NCI-H82 (cell line): ENCODE results near the gene IL13.
A peak's percentile ranks its signal among the peaks of the same experiment; 100 is the strongest.
"Not testable (repeated sequence)": the region's sequence is repeated elsewhere in the genome, so short reads cannot be mapped to it uniquely, and the experiment has no call there.

Experiments
- DNase-seq: peaks from one replicate; lab custom pipeline; 2025; lab: John Stamatoyannopoulos, UW

The IL13 gene

GRCh38 chr5:132657676-132658380 lies at the start of gene IL13:
TSS of gene IL13 (plus strand) at chr5:132658173. CDS start at chr5:132658187, 14 bp downstream.
- no peak for DNase-seq

GRCh38 chr5:132611965-132612364 lies 46.0 kb upstream of the IL13 start:
- no peak for DNase-seq

- no peak for DNase-seq
Observed at GRCh38 chr5:132612846-132613245, 45.1 kb upstream of the IL13 start.

- no peak for DNase-seq
Observed at GRCh38 chr5:132621699-132622098, 36.3 kb upstream of the IL13 start.

DNA sequence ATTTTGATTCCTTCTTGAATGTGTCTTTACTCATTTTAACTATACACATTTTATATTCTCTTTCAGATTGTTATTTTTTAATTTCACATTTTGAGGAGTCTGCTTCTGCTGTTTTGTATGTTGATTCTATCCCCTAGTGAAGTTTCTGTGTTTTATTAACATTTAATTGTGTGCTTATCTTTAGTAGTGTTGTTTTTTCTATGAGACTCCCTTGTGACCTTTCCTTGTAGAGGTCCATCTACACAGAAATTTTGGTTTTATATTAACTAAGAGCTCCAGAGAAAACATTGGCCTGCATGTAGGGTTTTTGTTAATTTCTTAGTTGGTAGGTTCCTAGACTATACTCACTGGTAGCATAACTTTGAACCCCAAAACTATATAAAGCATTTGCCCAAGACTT lies 35.4 kb upstream of the IL13 start:
- DNase-seq = no peak

DNA sequence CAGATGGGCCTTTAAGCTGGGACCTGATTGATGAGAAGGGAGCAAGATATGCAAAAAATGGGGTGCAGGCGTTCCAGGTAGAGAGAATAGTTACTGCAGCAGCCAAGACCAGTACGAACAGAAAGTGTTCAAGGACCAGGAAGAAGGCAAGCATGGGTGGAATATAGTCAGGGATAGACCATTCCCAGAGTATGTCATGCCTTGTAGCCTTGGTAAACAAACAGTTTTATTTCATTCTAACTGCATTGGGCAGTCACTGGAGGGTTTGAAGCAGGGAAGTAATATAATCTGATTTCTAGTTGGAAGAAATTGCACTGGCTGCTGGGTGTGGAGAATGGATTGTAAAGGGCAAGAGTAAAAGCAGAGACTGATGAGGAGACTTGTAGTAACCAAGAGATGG lies 30.5 kb upstream of the IL13 start:
- DNase-seq = no peak

DNA sequence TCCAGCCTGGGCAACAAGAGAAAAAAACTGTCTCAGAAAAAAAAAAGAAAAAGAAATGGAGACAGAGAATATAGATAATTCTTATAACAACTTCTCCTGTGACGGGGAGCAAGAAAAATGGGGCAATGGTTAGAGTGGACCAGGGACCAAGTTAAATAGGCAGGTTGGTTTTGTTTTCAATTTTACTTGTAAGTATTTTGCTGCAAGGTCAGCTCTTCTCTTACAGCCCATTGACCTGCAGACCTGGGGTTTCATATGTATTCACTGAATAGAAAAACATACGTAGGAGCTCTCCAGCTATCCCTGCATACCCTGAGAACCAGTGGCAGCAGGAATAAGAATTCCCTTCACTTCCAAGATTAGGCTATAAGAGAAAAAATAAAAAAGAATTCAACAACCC lies 29.2 kb upstream of the IL13 start:
- no peak for DNase-seq

DNA sequence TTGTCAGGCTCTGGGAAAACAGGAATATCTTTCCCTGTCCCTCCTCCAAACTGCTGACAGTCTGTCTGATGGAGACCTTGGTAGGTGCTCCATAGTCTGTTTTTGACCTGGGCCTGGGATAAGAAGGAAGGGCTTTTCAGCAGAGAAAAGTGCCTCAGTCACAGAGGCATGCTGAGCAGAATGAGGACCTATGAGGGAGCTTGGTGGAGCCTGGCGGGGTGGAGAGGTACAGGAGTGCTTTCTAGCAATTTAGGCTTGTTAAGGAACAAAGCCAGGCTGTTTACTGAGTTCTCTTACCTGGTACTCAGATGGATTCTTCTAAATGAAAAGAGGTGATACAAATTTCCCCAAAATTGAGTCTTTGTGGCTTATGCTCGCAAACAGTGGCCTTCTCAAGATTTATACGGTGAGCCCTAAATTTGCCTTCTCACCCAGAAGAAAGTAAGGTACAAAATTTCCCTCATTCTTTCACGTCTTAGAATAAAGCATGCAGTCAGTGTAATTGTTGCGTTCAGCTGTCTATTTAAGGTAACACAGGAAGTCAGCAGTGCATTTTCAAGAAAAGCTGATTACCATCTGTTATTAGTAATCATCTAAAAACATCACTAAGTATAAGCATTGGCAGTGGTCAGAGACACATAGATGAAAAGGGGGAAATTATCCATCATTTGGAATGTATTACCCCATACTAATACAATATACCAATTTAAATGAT lies 28.6 kb upstream of the IL13 start:
- DNase-seq = no peak

GRCh38 chr5:132633587-132633986 lies 24.4 kb upstream of the IL13 start:
- DNase-seq = not testable (repeated sequence)

GRCh38 chr5:132635873-132636272 lies 22.1 kb upstream of the IL13 start:
- DNase-seq = no peak

DNA sequence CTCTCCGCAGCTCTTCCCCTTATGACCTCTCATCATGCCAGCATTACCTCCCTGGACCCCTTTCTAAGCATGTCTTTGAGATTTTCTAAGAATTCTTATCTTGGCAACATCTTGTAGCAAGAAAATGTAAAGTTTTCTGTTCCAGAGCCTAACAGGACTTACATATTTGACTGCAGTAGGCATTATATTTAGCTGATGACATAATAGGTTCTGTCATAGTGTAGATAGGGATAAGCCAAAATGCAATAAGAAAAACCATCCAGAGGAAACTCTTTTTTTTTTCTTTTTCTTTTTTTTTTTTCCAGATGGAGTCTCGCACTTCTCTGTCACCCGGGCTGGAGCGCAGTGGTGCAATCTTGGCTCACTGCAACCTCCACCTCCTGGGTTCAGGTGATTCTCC lies 20.7 kb upstream of the IL13 start:
- no peak for DNase-seq

GRCh38 chr5:132639706-132640130 lies 18.3 kb upstream of the IL13 start:
- no peak for DNase-seq

DNA sequence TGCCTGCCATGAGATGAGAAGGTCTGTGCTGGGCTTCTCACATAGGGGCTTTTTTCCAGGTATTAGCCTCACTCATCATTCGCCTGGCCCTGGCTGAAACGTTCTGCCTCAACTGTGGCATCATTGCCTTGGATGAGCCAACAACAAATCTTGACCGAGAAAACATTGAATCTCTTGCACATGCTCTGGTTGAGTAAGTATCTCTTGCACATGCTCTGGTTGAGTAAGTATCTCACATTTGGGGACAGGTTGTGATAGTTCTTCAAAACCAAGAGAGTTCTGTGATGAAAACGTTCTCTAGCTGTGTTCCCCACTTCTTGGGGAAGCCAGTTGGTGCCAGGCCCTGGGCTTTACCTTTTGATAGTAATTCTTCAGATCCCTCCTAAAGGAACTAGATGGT lies 17.4 kb upstream of the IL13 start:
- no peak for DNase-seq

- no peak for DNase-seq
Observed at GRCh38 chr5:132641241-132641723, 16.7 kb upstream of the IL13 start.

GRCh38 chr5:132641841-132642240 lies 16.1 kb upstream of the IL13 start:
- DNase-seq = no peak

GRCh38 chr5:132644177-132644576 lies 13.8 kb upstream of the IL13 start:
- DNase-seq = no peak

- no peak for DNase-seq
Observed at GRCh38 chr5:132646583-132647266, 11.2 kb upstream of the IL13 start.

- DNase-seq = no peak
Observed at GRCh38 chr5:132647473-132647872, 10.5 kb upstream of the IL13 start.

GRCh38 chr5:132648355-132648754 lies 9.6 kb upstream of the IL13 start:
- DNase-seq = no peak

GRCh38 chr5:132651838-132652469 lies 6.0 kb upstream of the IL13 start:
- DNase-seq = no peak

GRCh38 chr5:132653716-132654115 lies 4.3 kb upstream of the IL13 start:
- peak; percentile 16 for DNase-seq
